ENCODE data around the gene GPR137. TPM values are rescaled to one million over a fixed set of nuclear protein-coding genes. Genes with fewer than 3 reads are reported as not detected.

Gene GPR137
- total RNA-seq, 1 donor from 2014 or later: 56.0 TPM

DNA sequence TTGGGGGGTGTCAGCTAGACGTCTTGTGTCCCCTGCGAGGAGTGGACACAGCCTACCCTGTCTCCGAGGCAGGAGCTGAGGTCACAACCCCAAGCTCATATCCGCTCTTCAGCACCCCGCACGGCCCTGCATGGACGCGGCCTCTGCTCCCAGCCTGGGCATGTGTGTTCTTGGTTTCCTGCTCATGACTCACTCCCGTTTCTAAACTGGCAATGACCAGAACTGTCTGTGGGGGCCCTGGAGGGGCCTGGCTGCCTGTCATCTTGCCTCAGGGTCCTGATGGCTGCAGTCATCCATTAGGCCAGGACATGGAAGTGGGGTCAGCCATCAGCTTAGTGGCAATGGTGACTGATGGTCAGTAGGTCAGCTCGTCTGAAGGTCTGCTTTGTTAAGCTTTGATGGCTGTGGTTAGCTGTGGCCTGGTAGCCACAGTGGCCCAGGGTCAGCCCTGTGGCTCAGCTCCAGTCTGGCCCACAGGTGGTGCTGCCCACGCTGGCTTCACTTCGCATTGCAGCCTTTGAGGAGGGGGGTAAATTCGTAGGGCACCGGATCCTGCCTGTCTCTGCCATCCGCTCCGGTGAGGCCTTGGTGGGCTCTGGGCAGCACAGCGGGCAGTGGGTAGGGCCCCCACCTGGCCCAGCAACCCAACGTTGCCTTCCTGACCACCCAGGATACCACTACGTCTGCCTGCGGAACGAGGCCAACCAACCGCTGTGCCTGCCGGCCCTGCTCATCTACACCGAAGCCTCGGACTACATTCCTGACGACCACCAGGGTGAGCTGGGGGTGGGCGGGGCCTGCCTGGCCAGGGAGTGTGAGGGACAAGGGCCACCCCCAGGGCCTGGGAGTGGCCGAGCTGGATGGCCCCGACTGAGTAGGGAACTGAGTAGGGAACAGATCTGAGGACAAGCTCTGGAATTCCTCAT, 22.4 kb upstream of the GPR137 start:
- TF ChIP-seq, protein P1, sequence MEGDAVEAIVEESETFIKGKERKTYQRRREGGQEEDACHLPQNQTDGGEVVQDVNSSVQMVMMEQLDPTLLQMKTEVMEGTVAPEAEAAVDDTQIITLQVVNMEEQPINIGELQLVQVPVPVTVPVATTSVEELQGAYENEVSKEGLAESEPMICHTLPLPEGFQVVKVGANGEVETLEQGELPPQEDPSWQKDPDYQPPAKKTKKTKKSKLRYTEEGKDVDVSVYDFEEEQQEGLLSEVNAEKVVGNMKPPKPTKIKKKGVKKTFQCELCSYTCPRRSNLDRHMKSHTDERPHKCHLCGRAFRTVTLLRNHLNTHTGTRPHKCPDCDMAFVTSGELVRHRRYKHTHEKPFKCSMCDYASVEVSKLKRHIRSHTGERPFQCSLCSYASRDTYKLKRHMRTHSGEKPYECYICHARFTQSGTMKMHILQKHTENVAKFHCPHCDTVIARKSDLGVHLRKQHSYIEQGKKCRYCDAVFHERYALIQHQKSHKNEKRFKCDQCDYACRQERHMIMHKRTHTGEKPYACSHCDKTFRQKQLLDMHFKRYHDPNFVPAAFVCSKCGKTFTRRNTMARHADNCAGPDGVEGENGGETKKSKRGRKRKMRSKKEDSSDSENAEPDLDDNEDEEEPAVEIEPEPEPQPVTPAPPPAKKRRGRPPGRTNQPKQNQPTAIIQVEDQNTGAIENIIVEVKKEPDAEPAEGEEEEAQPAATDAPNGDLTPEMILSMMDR (IDR thresholded peaks at IDR 0.05; ENCODE audit: unreplicated experiment): no peak
- no peak for DNase-seq (ENCODE audit: low spot score)
- Mint-ChIP-seq H3K27me3 (ENCODE audit: unreplicated experiment) (peaks cover 22% of the 10 kb centered on the region), H3K4me3 (ENCODE audit: unreplicated experiment) (no peak overlapping the region), H3K36me3 (ENCODE audit: low read depth, unreplicated experiment) (peaks cover 30% of the 10 kb centered on the region), H3K9me3 (ENCODE audit: unreplicated experiment) (no peaks in the 10 kb centered on the region), H3K4me1 (ENCODE audit: unreplicated experiment) (peaks cover 11% of the 10 kb centered on the region), H3K27ac (ENCODE audit: unreplicated experiment) (no peak overlapping the region)

DNA sequence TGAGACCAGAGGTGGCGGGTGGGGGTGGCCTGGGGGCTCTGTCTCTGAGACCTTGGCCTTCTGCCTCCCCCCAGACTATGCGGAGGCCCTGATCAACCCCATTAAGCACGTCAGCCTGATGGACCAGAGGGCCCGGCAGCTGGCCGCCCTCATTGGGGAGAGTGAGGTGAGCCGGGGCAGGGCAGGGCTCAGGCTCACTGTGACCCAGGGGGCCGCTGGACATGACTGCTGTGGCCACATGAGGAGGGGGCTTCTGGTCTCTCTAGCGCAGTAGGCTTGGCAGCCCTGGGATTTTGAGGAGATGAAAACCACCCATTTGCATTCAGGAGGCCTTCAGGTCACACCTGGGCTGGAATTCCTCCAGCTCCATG, 21.7 kb upstream of the GPR137 start:
- no peak for DNase-seq (ENCODE audit: low spot score)
- peaks cover 30% of the 10 kb centered on the region for H3K36me3 Mint-ChIP-seq (ENCODE audit: low read depth, unreplicated experiment)
- H3K27me3 Mint-ChIP-seq (ENCODE audit: unreplicated experiment): peaks cover 25% of the 10 kb centered on the region
- TF ChIP-seq, protein P1 (IDR thresholded peaks at IDR 0.05; ENCODE audit: unreplicated experiment): no peak
- H3K4me3 Mint-ChIP-seq (ENCODE audit: unreplicated experiment): no peak overlapping the region
- no peak overlapping the region for H3K27ac Mint-ChIP-seq (ENCODE audit: unreplicated experiment)
- H3K9me3 Mint-ChIP-seq (ENCODE audit: unreplicated experiment): no peaks in the 10 kb centered on the region
- H3K4me1 Mint-ChIP-seq (ENCODE audit: unreplicated experiment): peaks cover 15% of the 10 kb centered on the region

DNA sequence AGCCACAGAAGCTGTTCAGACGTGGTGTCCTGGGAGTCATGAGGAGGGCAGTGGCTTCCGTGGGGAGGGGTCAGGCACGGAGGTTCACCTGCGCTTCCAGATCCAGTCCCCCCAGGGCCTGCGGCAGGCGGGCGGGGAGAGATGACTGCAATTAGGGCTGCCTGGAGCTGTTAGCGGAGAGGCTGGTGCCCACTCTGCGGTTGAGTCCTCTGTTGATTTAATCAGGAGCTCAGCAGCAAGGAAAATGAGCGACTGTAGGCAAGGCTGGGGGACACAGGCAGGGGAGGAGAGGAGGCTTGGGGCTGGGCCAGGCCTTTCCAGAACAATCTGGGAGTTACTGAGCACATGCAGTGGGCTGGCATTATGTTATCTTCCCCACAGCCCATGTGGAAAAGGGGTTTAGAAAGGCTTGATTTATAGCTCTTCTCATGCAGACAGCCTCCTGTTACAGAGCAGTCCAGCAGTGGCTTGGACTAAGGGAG, 21.2 kb upstream of the GPR137 start:
- H3K4me1 Mint-ChIP-seq (ENCODE audit: unreplicated experiment): peaks cover 17% of the 10 kb centered on the region
- DNase-seq (ENCODE audit: low spot score): no peak
- peaks cover 27% of the 10 kb centered on the region for H3K36me3 Mint-ChIP-seq (ENCODE audit: low read depth, unreplicated experiment)
- H3K4me3 Mint-ChIP-seq (ENCODE audit: unreplicated experiment): no peak overlapping the region
- no peaks in the 10 kb centered on the region for H3K9me3 Mint-ChIP-seq (ENCODE audit: unreplicated experiment)
- H3K27ac Mint-ChIP-seq (ENCODE audit: unreplicated experiment): no peak overlapping the region
- H3K27me3 Mint-ChIP-seq (ENCODE audit: unreplicated experiment): peaks cover 24% of the 10 kb centered on the region
- TF ChIP-seq, protein P1 (IDR thresholded peaks at IDR 0.05; ENCODE audit: unreplicated experiment): no peak

DNA sequence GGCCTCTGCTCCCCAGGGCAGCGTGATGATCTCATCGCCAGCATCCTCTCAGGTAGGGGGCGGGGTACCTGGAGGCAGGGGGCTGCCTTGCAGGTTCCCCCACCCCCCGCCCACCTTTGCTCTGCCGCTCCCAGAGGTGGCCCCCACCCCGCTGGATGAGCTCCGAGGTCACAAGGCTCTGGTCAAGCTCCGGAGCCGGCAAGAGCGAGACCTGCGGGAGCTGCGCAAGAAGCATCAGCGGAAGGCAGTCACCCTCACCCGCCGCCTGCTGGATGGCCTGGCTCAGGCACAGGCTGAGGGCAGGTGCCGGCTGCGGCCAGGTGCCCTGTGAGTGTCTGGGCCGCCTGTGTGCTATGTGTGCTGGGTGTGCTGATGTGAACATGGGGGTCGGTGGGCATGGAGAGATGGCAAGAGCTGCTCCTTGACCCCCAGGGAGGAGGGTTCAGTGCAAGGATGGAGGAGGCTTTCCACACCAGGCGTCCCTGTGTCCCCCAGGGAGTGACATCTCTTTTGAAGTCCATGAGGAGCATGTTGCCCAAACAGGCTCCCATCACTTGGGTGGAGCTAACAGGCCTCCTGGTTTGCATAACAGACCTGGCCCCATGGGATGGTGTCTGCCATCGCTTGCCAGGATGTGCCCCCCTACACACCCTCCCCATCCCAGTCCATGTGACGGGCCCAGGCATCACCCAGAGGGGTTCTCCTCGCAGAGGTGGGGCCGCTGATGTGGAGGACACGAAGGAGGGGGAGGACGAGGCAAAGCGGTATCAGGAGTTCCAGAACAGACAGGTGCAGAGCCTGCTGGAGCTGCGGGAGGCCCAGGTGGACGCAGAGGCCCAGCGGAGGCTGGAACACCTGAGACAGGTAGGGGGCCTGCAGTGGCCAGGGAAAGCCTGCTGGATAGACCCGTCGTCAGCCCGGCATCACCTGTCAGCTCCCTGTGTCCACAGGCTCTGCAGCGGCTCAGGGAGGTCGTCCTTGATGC, 20.2 kb upstream of the GPR137 start:
- Mint-ChIP-seq H3K4me1 (ENCODE audit: unreplicated experiment) (peaks cover 21% of the 10 kb centered on the region), H3K27me3 (ENCODE audit: unreplicated experiment) (peaks cover 23% of the 10 kb centered on the region), H3K4me3 (ENCODE audit: unreplicated experiment) (no peak overlapping the region), H3K27ac (ENCODE audit: unreplicated experiment) (no peak overlapping the region), H3K9me3 (ENCODE audit: unreplicated experiment) (no peaks in the 10 kb centered on the region), H3K36me3 (ENCODE audit: low read depth, unreplicated experiment) (peaks cover 17% of the 10 kb centered on the region)
- TF ChIP-seq, protein P1 (IDR thresholded peaks at IDR 0.05; ENCODE audit: unreplicated experiment): no peak
- no peak for DNase-seq (ENCODE audit: low spot score)
